Measurements from ENCODE around the gene PITHD1. TPM values are rescaled to one million over a fixed set of nuclear protein-coding genes. Genes with fewer than 3 reads are reported as not detected.
"Not testable (repeated sequence)": the region's sequence is repeated elsewhere in the genome, so short reads cannot be mapped to it uniquely, and the experiment has no call there.

Gene PITHD1
- total and polyA plus RNA-seq, 8 donors, result 48.0 to 71.0 (median 58.4) TPM

- no peak overlapping the region for H3K27ac ChIP-seq
- no peak overlapping the region for H3K4me3 ChIP-seq
- no peaks in the 10 kb centered on the region for H3K36me3 ChIP-seq
- intact Hi-C loops (cut with DNase I), result no loop called here
- TF ChIP-seq CTCF (IDR thresholded peaks at IDR 0.05), result no peak
- H3K4me1 ChIP-seq, result peaks cover 5 to 14% of the 10 kb centered on the region in 2 donors
- DNase-seq, result no peak
- H3K9me3 ChIP-seq, result no peaks in the 10 kb centered on the region
- H3K27me3 ChIP-seq, result no peaks in the 10 kb centered on the region
- ATAC-seq, result no peak
These were observed 49.5 kb downstream of the PITHD1 start for GRCh38 chr1:23827717-23828116.

GRCh38 chr1:23834156-23834555 lies 55.9 kb downstream of the PITHD1 start:
- H3K27ac ChIP-seq; ATAC-seq; H3K9me3 ChIP-seq; DNase-seq; H3K4me3 ChIP-seq; H3K36me3 ChIP-seq; intact Hi-C loops (cut with DNase I); H3K27me3 ChIP-seq: not testable (repeated sequence)
- peaks cover 5 to 14% of the 10 kb centered on the region in 2 donors for H3K4me1 ChIP-seq

GRCh38 chr1:23836037-23836436 lies 57.8 kb downstream of the PITHD1 start:
- TF ChIP-seq CTCF (IDR thresholded peaks at IDR 0.05), result no peak
- DNase-seq (no peak), ATAC-seq (no peak)
- intact Hi-C loops (cut with DNase I), result no loop called here
- H3K36me3 ChIP-seq, result no peaks in the 10 kb centered on the region
- H3K4me1 ChIP-seq, result peaks cover 5 to 19% of the 10 kb centered on the region in 2 donors
- no peaks in the 10 kb centered on the region for H3K27me3 ChIP-seq
- no peak overlapping the region for H3K4me3 ChIP-seq
- H3K9me3 ChIP-seq, result no peaks in the 10 kb centered on the region
- no peak overlapping the region for H3K27ac ChIP-seq

Other genes starting within 250 kb of the PITHD1 start
- 1 to 10 TPM; 3.2 to 4.3 TPM for gene E2F2, start 247.2 kb upstream of the PITHD1 start, total RNA-seq
- 1 to 10 TPM; 3.3 to 5.8 (median 4.2) TPM for gene E2F2, start 247.2 kb upstream of the PITHD1 start, polyA plus RNA-seq (ENCODE audit: insufficient read length in 6 of 6)
- 100 to 1,000 TPM; 125 to 129 TPM for gene ID3, start 218.9 kb upstream of the PITHD1 start, total RNA-seq
- gene ID3, start 218.9 kb upstream of the PITHD1 start, polyA plus RNA-seq (ENCODE audit: insufficient read length in 6 of 6), result 100 to 1,000 TPM; 135 to 261 (median 191) TPM
- 100 to 1,000 TPM; 761 to 849 TPM for gene RPL11, start 86.6 kb upstream of the PITHD1 start, total RNA-seq
- 1,000 to 10,000 TPM; 2,625 to 3,171 (median 2,838) TPM for gene RPL11, start 86.6 kb upstream of the PITHD1 start, polyA plus RNA-seq (ENCODE audit: insufficient read length in 6 of 6)
- 10 to 100 TPM; 48.6 to 50.3 TPM for gene ELOA, start 34.9 kb upstream of the PITHD1 start, total RNA-seq
- gene ELOA, start 34.9 kb upstream of the PITHD1 start, polyA plus RNA-seq (ENCODE audit: insufficient read length in 6 of 6), result 10 to 100 TPM; 41.4 to 49.6 (median 43.9) TPM
- gene LYPLA2, start 12.7 kb downstream of the PITHD1 start, total RNA-seq, result 10 to 100 TPM; 64.2 to 65.8 TPM
- 10 to 100 TPM; 36.9 to 49.0 (median 46.3) TPM for gene LYPLA2, start 12.7 kb downstream of the PITHD1 start, polyA plus RNA-seq (ENCODE audit: insufficient read length in 6 of 6)
- 10 to 100 TPM; 57.5 to 68.0 TPM for gene GALE, start 22.3 kb downstream of the PITHD1 start, total RNA-seq
- gene GALE, start 22.3 kb downstream of the PITHD1 start, polyA plus RNA-seq (ENCODE audit: insufficient read length in 6 of 6), result 10 to 100 TPM; 13.3 to 20.0 (median 17.1) TPM
- gene HMGCL, start 47.0 kb downstream of the PITHD1 start, total RNA-seq, result 10 to 100 TPM; 34.1 to 51.3 TPM
- gene HMGCL, start 47.0 kb downstream of the PITHD1 start, polyA plus RNA-seq (ENCODE audit: insufficient read length in 6 of 6), result 10 to 100 TPM; 32.3 to 37.1 (median 34.8) TPM
- gene FUCA1, start 89.9 kb downstream of the PITHD1 start, total RNA-seq, result 10 to 100 TPM; 45.3 to 61.3 TPM
- 10 to 100 TPM; 20.4 to 26.7 (median 24.0) TPM for gene FUCA1, start 89.9 kb downstream of the PITHD1 start, polyA plus RNA-seq (ENCODE audit: insufficient read length in 6 of 6)
- gene CNR2, start 134.9 kb downstream of the PITHD1 start, total RNA-seq, result under 1 TPM; 0.05 to 0.06 TPM
- gene CNR2, start 134.9 kb downstream of the PITHD1 start, polyA plus RNA-seq (ENCODE audit: insufficient read length in 6 of 6), result under 1 TPM; 0.11 to 0.27 (median 0.15) TPM
- 100 to 1,000 TPM in 1 of 2 donors, 10 to 100 TPM in 1; 79.0 to 105 TPM for gene PNRC2, start 181.4 kb downstream of the PITHD1 start, total RNA-seq
- 100 to 1,000 TPM; 217 to 266 (median 245) TPM for gene PNRC2, start 181.4 kb downstream of the PITHD1 start, polyA plus RNA-seq (ENCODE audit: insufficient read length in 6 of 6)
- 100 to 1,000 TPM in 1 of 2 donors, 10 to 100 TPM in 1; 84.9 to 102 TPM for gene SRSF10, start 201.9 kb downstream of the PITHD1 start, total RNA-seq
- gene SRSF10, start 201.9 kb downstream of the PITHD1 start, polyA plus RNA-seq (ENCODE audit: insufficient read length in 6 of 6), result 100 to 1,000 TPM; 239 to 296 (median 262) TPM